Loucy (cell line): ENCODE data around the gene ARMC3.

Experiments
- H2AFZ ChIP-seq: fragments of 200-600 bp; sonication (generic); 2 replicates; pipeline ENCODE4 v1.6.0; 2016; ENCODE audit warnings: antibody characterized with exemption, mild to moderate bottlenecking, low read length, moderate library complexity
- H3F3A ChIP-seq: fragments of 200-600 bp; 2 replicates; pipeline ENCODE4 v1.6.0; 2016; ENCODE audit warnings: antibody characterized with exemption, low read depth, mild to moderate bottlenecking
- H3K27me3 ChIP-seq: fragments of 200-600 bp; sonication (generic); 2 replicates; pipeline ENCODE4 v1.6.1; 2014; ENCODE audit warnings: low read length, mild to moderate bottlenecking; ENCODE audit not compliant: insufficient read depth, poor library complexity, severe bottlenecking
- H3K36me3 ChIP-seq: fragments of 200-600 bp; sonication (generic); 2 replicates; pipeline ENCODE4 v1.6.1; 2016; ENCODE audit warnings: low read length; ENCODE audit not compliant: insufficient read depth
- H3K4me1 ChIP-seq: fragments of 200-600 bp; sonication (generic); 2 replicates; pipeline ENCODE4 v1.5.1; 2014; ENCODE audit warnings: low read length, mild to moderate bottlenecking; ENCODE audit not compliant: insufficient read depth, poor library complexity, severe bottlenecking
- H3K4me2 ChIP-seq: fragments of 200-600 bp; sonication (generic); 2 replicates; pipeline ENCODE4 v1.6.0; 2014; ENCODE audit warnings: antibody characterized with exemption, low read length, low read depth, mild to moderate bottlenecking; ENCODE audit not compliant: poor library complexity, severe bottlenecking
- H3K4me3 ChIP-seq: fragments of 200-600 bp; sonication (generic); 2 replicates; pipeline ENCODE4 v1.5.1; 2014; ENCODE audit warnings: low read length, mild to moderate bottlenecking, mixed read lengths; ENCODE audit not compliant: poor library complexity, severe bottlenecking
- H3K79me2 ChIP-seq: fragments of 200-600 bp; sonication (generic); 2 replicates; pipeline ENCODE4 v1.6.1; 2014; ENCODE audit warnings: low read length; ENCODE audit not compliant: insufficient read depth
- H3K9ac ChIP-seq: fragments of 200-600 bp; sonication (generic); 2 replicates; pipeline ENCODE4 v1.6.0; 2014; ENCODE audit warnings: mild to moderate bottlenecking, low read depth, low read length, moderate library complexity; ENCODE audit not compliant: poor library complexity, severe bottlenecking
- H3K9me2 ChIP-seq: fragments of 200-600 bp; sonication (generic); replicated peaks from 2 replicates; pipeline ENCODE4 v1.6.1; 2016; ENCODE audit warnings: low read depth, low read length, mixed read lengths
- H3K9me3 ChIP-seq: fragments of 200-600 bp; sonication (generic); 2 replicates; pipeline ENCODE4 v1.6.1; 2014; ENCODE audit warnings: mild to moderate bottlenecking, antibody characterized with exemption, low read length, low read depth; ENCODE audit not compliant: insufficient read depth
- H4K20me1 ChIP-seq: fragments of 200-600 bp; sonication (generic); 2 replicates; pipeline ENCODE4 v1.6.0; 2014; ENCODE audit warnings: antibody characterized with exemption, low read length, mild to moderate bottlenecking; ENCODE audit not compliant: insufficient read depth, poor library complexity, severe bottlenecking
- CTCF ChIP-seq: fragments of 200-600 bp; sonication (generic); conservative IDR thresholded peaks from 2 replicates; pipeline ENCODE4 v1.5.1; 2014; ENCODE audit warnings: mild to moderate bottlenecking, antibody characterized with exemption, low read length
- EZH2phosphoT487 ChIP-seq: fragments of 200-600 bp; IDR thresholded peaks from 2 replicates; pipeline ENCODE4 v1.6.1; 2018; ENCODE audit warnings: antibody characterized with exemption, mild to moderate bottlenecking, moderate library complexity, borderline replicate concordance

The ARMC3 gene

GRCh38 chr10:23080262-23080661 lies 152.4 kb downstream of the ARMC3 start:
- Histone ChIP-seq H3F3A (no peaks in the 10 kb centered on the region), H3K27me3 (no peaks in the 10 kb centered on the region), H3K4me3 (no peak overlapping the region), H3K36me3 (no peaks in the 10 kb centered on the region), H2AFZ (no peak overlapping the region), H3K9me2 (no peaks in the 10 kb centered on the region), H3K9ac (no peak overlapping the region), H3K79me2 (no peaks in the 10 kb centered on the region), H3K9me3 (no peaks in the 10 kb centered on the region), H3K4me2 (no peak overlapping the region), H4K20me1 (no peaks in the 10 kb centered on the region), H3K4me1 (no peaks in the 10 kb centered on the region)
- no peak for TF ChIP-seq CTCF
- TF ChIP-seq EZH2phosphoT487: no peak

GRCh38 chr10:23081221-23081750 lies 153.4 kb downstream of the ARMC3 start:
- H3F3A ChIP-seq: no peaks in the 10 kb centered on the region
- H3K9me2 ChIP-seq: no peaks in the 10 kb centered on the region
- H3K79me2 ChIP-seq: no peaks in the 10 kb centered on the region
- no peaks in the 10 kb centered on the region for H3K27me3 ChIP-seq
- H3K9ac ChIP-seq: no peak overlapping the region
- no peaks in the 10 kb centered on the region for H3K9me3 ChIP-seq
- H4K20me1 ChIP-seq: no peaks in the 10 kb centered on the region
- H2AFZ ChIP-seq: no peak overlapping the region
- no peaks in the 10 kb centered on the region for H3K36me3 ChIP-seq
- no peaks in the 10 kb centered on the region for H3K4me1 ChIP-seq
- H3K4me3 ChIP-seq: no peak overlapping the region
- TF ChIP-seq CTCF: no peak
- TF ChIP-seq EZH2phosphoT487: no peak
- H3K4me2 ChIP-seq: no peak overlapping the region

- TF ChIP-seq CTCF (peak; percentile 60), EZH2phosphoT487 (no peak)
- H3K36me3 ChIP-seq: no peaks in the 10 kb centered on the region
- H3K9me3 ChIP-seq: no peaks in the 10 kb centered on the region
- H3K4me1 ChIP-seq: no peaks in the 10 kb centered on the region
- no peak overlapping the region for H3K9ac ChIP-seq
- H2AFZ ChIP-seq: no peak overlapping the region
- H3F3A ChIP-seq: no peaks in the 10 kb centered on the region
- no peaks in the 10 kb centered on the region for H3K9me2 ChIP-seq
- no peak overlapping the region for H3K4me2 ChIP-seq
- H3K79me2 ChIP-seq: no peaks in the 10 kb centered on the region
- H4K20me1 ChIP-seq: no peaks in the 10 kb centered on the region
- no peak overlapping the region for H3K4me3 ChIP-seq
- no peaks in the 10 kb centered on the region for H3K27me3 ChIP-seq
Observed at GRCh38 chr10:23081891-23082290, 154.0 kb downstream of the ARMC3 start.
